A673 (cell line): ENCODE measurements around the gene WNT11.

Source experiments
- CTCF ChIP-seq: fragments of 300-800, 200-600 bp; sonication (generic); conservative IDR thresholded peaks from 2 replicates; pipeline ENCODE4 v1.5.1; 2017; ENCODE audit warnings: low read depth, mild to moderate bottlenecking, antibody characterized with exemption, low read length, moderate library complexity, mixed read lengths
- EZH2 ChIP-seq: fragments of 200-600 bp; sonication (generic); IDR thresholded peaks from 2 replicates; pipeline ENCODE4 v1.6.1; 2017; ENCODE audit warnings: borderline replicate concordance, low read depth, mild to moderate bottlenecking, mixed read lengths, antibody characterized with exemption, low read length; ENCODE audit not compliant: poor library complexity, severe bottlenecking

DNA sequence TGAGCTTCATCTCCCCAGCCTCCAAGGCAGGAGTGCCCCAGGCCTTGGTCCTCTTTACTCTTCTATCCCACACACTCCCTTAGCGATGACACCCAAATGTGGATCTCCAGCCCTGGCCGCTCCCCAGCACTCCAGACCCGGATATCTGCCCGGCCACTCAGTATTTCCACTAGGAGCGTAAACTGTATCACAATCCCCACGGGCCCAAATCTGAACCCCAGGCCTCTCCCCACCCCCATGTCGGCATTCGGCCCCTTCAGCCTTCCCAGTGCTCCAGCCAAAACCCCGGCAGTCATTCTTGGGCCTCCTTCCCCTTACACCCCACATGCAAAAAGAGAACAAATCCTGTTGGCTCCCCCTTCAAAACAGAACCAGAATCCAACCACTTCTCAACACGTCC is 20.8 kb downstream of the WNT11 start:
- TF ChIP-seq CTCF: no peak
- no peak for TF ChIP-seq EZH2
